ENCODE data around the gene OPRL1. TPM values are rescaled to one million over a fixed set of nuclear protein-coding genes. Genes with fewer than 3 reads are reported as not detected.
A peak's percentile ranks its signal among the peaks of the same experiment; 100 is the strongest.

Gene OPRL1
- total RNA-seq, 3 donors from 2014 or later = 1.6 to 3.4 (median 2.3) TPM

- no peaks in the 10 kb centered on the region for H3K36me3 ChIP-seq
- H3K9me3 ChIP-seq = no peaks in the 10 kb centered on the region
- intact Hi-C loops (cut with DNase I; ENCODE audit: low total_unique reads) = no loop called here
- H3K4me1 ChIP-seq = peaks cover 0 to 4% of the 10 kb centered on the region in 2 donors
- H3K27ac ChIP-seq = no peak overlapping the region
- H3K4me3 ChIP-seq = peak overlapping the region; percentile 37 to 64 (median 41)
- TF ChIP-seq POLR2AphosphoS5 (IDR thresholded peaks at IDR 0.05) (no peak), POLR2A (IDR thresholded peaks at IDR 0.05) (no peak), CTCF (IDR thresholded peaks at IDR 0.05) (no peak)
- peaks cover 3 to 66% of the 10 kb centered on the region in 2 donors for H3K27me3 ChIP-seq
- no peak for DNase-seq (ENCODE audit: low spot score in 2 of 2)
Observed at GRCh38 chr20:64048402-64049044, 31.4 kb upstream of the OPRL1 start.

GRCh38 chr20:64049060-64049877 is 30.6 kb upstream of the OPRL1 start, which contains the start of gene SOX18:
SOX18 (minus strand) TSS chr20:64049639; CDS start chr20:64049516, 123 bp downstream.
- Histone ChIP-seq H3K4me3 (peak within 1 kb of the TSS; percentile 37 to 64 (median 41)), H3K27me3 (peaks cover 3 to 69% of the 10 kb centered on the region in 2 donors)
- intact Hi-C loops (cut with DNase I; ENCODE audit: low total_unique reads) = no loop called here

GRCh38 chr20:64049878-64050260 is 30.0 kb upstream of the OPRL1 start:
- intact Hi-C loops (cut with DNase I; ENCODE audit: low total_unique reads) = no loop called here
- DNase-seq (ENCODE audit: low spot score in 2 of 2) = no peak
- peaks cover 3 to 70% of the 10 kb centered on the region in 2 donors for H3K27me3 ChIP-seq
- peak overlapping the region; percentile 37 to 64 (median 41) for H3K4me3 ChIP-seq
- H3K4me1 ChIP-seq = peaks cover 0 to 4% of the 10 kb centered on the region in 2 donors
- H3K27ac ChIP-seq = peak overlapping the region in 1 of 2 donors; percentile 80
- no peaks in the 10 kb centered on the region for H3K36me3 ChIP-seq
- TF ChIP-seq POLR2AphosphoS5 (IDR thresholded peaks at IDR 0.05) = no peak
- TF ChIP-seq CTCF (IDR thresholded peaks at IDR 0.05) = no peak
- TF ChIP-seq POLR2A (IDR thresholded peaks at IDR 0.05) = no peak
- H3K9me3 ChIP-seq = no peaks in the 10 kb centered on the region

More at GRCh38 chr20:64049060-64049877, 30.6 kb upstream of the OPRL1 start, which contains the start of gene SOX18:
- Histone ChIP-seq H3K27ac (peak within 1 kb of the TSS in 1 of 2 donors; percentile 80), H3K4me1 (peaks cover 0 to 4% of the 10 kb centered on the region in 2 donors), H3K9me3 (no peaks in the 10 kb centered on the region), H3K36me3 (no peaks in the 10 kb centered on the region)
- TF ChIP-seq CTCF (IDR thresholded peaks at IDR 0.05) (no peak), POLR2AphosphoS5 (IDR thresholded peaks at IDR 0.05) (no peak), POLR2A (IDR thresholded peaks at IDR 0.05) (no peak)
- no peak for DNase-seq (ENCODE audit: low spot score in 2 of 2)

- TF ChIP-seq POLR2AphosphoS5 (IDR thresholded peaks at IDR 0.05) (no peak), POLR2A (IDR thresholded peaks at IDR 0.05) (no peak), CTCF (IDR thresholded peaks at IDR 0.05) (no peak)
- Histone ChIP-seq H3K4me1 (peaks cover 0 to 4% of the 10 kb centered on the region in 2 donors), H3K4me3 (peak overlapping the region; percentile 37 to 64 (median 41)), H3K36me3 (no peaks in the 10 kb centered on the region), H3K9me3 (no peaks in the 10 kb centered on the region), H3K27me3 (peaks cover 3 to 71% of the 10 kb centered on the region in 2 donors), H3K27ac (peak overlapping the region; percentile 52 to 80)
- no peak for DNase-seq (ENCODE audit: low spot score in 2 of 2)
- intact Hi-C loops (cut with DNase I; ENCODE audit: low total_unique reads) = no loop called here
Observed at GRCh38 chr20:64050261-64051032, 29.4 kb upstream of the OPRL1 start.

All from breast epithelium (tissue), 4 donors.